Stimulated activated CD4-positive, alpha-beta T cell treated with anti-CD3 and anti-CD28 coated beads, TNF-alpha, amount 100 ng/mL, for 1 hour (primary cell): ENCODE results near the gene LNX2.
"Not testable (repeated sequence)": the region's sequence is repeated elsewhere in the genome, so short reads cannot be mapped to it uniquely, and the experiment has no call there.

ENCODE experiments used
- DNase-seq, 3 donors: peaks; one replicate each; pipeline ENCODE4 v3.0.0-alpha.2; 2020; ENCODE audit warnings: low read depth in 3 of 3, low spot score in 1 of 3

LNX2 gene

GRCh38 chr13:27637289-27637626 is 16.9 kb upstream of the LNX2 start:
- DNase-seq: no peak

DNA sequence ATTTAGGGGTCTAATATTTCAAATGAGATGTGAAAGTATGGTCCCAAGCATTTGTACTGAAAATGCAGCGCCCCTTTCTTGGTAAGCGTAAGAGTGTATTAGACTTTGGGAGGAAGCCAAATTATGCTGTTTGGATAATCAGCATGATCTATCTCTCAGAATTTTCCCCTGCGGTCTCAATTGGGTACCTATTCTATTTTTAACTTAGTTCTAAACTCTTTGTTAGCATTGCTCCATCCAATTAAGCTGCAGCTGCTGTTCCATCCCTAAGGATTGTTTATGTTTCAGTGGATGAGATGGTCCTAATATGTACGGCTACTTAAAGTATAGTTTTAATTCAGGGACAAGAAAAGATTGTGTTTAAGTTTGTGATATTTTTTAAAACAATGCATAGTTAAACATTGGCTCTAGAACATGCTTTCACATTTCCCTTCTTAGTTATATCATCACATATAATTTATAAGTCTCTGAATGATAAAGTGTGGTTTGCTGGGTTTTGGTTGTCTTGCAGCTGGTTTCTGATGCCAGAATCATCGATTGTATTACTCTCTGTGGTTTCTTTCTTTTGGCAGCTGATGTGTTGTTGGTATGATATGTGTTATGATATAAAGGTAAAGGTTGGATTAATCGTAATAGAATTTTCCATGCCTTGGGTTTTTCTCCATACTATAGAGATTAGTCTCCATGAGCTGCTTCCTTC is 16.4 kb upstream of the LNX2 start:
- no peak for DNase-seq

GRCh38 chr13:27635266-27635665 is 14.9 kb upstream of the LNX2 start:
- DNase-seq: no peak

- DNase-seq: no peak
Measured at GRCh38 chr13:27634791-27635190, 14.5 kb upstream of the LNX2 start.

DNA sequence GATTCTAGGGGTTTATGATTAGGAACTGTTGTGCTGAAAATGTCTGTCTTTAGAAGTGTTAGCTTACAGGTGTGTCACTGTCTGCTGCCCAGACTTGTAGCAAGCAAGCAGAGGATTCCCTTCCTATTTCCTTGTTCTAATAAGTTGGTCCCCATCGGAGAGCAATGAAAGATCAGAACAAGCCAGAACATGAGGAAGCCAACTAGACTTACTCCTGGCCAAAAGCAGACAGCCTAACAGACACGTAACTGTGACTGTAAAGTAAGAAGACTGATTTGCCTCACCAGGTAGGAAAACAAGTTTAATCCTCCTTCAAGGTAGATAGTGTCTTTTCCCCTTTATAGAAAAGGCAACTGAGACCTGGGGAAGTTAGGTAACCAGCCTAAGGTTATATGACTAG is 13.9 kb upstream of the LNX2 start:
- no peak for DNase-seq

GRCh38 chr13:27632648-27633047 is 12.3 kb upstream of the LNX2 start:
- no peak for DNase-seq

DNA sequence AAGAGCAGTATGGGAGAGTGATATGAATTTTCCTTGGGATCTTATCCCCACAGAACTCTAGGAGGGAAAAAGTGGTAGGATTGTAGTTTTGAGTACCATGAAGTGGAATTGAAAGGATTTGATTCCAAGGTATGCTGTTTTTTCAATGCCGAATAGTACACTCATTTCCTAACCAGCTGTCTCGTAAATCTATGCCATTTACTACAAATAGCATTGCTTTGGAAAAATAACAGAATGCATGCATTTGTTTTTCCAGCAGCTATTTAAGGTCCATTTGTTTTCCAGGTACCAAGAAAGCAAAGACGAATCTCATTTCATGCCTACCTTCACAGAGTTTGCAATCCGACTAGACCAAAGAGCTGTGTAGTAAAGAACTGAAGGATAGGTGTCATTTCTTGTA is 11.9 kb upstream of the LNX2 start:
- no peak for DNase-seq

GRCh38 chr13:27631665-27632064 is 11.3 kb upstream of the LNX2 start:
- DNase-seq: no peak

DNA sequence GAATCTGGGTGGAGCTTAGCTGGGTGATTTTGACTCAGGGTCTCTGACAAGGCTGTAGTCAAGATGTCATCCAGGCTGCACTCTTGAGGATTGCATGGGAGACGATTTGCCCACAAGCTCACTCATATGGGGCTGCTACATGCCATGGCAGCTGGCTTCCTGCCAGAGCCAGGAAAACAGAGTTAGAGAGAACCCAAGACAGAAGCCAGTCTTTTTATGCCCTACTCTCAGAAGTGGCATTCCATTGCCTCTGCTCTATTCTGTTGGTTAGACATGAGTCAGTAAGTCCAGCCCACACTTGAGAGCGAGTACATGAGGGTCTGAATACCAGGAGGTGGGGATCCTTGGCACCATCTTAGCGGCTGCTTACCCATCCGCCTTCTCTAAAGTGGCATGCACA is 10.8 kb upstream of the LNX2 start:
- DNase-seq: no peak

- DNase-seq: not testable (repeated sequence)
Measured at GRCh38 chr13:27628766-27629165, 8.4 kb upstream of the LNX2 start.

DNA sequence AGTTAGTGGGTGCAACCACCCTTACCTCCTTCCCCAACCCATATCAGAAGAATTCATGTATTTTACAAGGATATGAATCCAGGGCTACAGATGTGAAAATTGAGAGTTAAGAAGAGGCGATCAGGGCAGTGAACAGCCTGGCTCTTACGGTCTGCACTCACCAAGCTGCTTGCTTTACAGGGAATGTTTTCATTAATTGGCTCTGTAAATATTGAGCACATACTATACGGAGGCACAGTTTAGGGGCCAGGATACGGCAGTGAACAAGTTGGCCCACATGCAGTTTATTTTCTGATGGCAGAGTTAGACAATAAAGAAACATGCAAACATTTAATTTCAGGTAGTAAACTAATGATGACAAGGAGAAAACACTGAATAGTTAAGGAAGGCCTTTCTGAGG is 7.8 kb upstream of the LNX2 start:
- no peak for DNase-seq

DNA sequence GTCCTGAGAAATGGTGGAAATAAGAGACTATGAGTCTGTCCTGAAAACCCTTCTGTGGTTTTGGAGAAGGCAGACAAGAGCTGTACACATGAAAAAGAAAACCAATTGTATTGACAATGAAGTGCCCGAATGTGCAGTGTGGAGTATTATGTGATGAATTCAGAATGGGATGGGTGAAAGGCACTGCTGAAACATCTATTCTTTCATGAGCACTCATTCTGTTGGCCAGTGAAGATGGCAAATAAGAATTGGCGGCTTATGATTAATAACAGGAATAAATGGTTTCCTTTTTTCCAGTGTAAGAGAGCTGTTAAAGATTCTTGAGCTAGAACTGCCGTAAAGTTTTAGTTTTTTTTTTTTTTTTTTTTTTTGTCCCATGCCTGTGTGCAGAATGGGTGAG is 7.1 kb upstream of the LNX2 start:
- DNase-seq: no peak

DNA sequence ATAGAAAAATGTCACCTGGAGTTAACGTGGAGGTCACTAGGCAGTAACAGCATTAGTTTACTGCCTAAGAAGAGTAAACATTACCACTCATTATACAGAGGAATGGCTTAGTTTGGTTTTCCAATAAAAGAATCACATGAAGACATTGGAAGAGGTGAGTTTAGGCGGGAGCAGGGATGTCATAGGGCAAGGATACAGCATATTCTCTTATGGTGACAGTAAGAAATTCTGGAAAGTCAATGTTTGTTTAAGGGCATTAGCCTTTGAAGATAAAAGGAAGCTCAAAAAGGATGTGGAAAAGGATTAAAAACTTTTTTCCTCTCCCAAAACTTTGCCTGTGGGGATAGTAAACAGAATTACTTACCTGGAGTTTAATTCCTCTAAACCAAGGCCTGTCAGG is 5.5 kb upstream of the LNX2 start:
- no peak for DNase-seq

- no peak for DNase-seq
Measured at GRCh38 chr13:27624071-27624470, 3.7 kb upstream of the LNX2 start.

GRCh38 chr13:27622881-27623280 is 2.6 kb upstream of the LNX2 start:
- DNase-seq: no peak

- no peak for DNase-seq
Measured at GRCh38 chr13:27622102-27622820, 1.9 kb upstream of the LNX2 start.

DNA sequence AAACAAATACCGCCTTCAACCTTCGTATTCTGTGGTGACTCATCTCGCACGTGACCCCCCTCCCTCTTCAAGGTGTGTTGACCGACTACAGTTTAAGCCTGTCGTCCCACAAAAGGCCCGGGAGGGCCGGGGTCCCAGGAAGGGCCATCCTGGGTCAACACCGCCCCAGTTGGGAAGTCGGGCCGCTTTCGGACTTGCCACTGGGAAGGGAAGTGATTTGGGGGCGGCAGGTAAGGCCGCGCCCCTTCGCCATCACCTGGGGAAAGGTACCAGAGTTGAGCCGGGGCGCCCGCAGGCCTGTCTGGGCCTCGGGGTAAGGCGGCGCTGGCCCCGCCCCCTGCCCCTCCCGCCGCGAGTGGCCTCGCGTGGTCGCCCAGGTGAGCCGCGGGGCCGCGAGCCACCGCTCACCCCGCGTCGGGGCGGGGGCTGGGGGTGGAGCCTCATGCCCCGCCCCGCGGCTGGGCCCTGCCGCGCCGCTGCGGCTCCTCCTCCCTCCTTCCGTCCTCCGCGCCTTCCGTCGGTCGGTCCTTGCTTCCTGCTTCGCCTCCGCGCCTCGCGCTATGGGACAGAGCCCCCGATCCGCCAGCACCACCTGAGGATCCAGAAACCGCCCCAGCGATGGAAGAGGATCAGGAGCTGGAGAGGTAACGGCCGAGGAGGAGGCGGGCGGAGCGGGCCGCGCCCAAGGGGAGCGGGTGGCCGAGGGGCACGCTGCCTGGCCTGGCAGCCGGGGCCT is 1.2 kb upstream of the LNX2 start, which contains the start of gene POLR1D:
POLR1D (plus strand) TSS at position 527 of the 736 bp plus-strand sequence; CDS start at position 619, 92 bp downstream.
- peak; percentile 57 to 69 (median 69) for DNase-seq

- no peak for DNase-seq
Measured at GRCh38 chr13:27621116-27621365, 712 bp upstream of the LNX2 start.

GRCh38 chr13:27619728-27620376 is 477 bp downstream of the LNX2 start:
- DNase-seq: peak in 1 of 3 donors; percentile 18

DNA sequence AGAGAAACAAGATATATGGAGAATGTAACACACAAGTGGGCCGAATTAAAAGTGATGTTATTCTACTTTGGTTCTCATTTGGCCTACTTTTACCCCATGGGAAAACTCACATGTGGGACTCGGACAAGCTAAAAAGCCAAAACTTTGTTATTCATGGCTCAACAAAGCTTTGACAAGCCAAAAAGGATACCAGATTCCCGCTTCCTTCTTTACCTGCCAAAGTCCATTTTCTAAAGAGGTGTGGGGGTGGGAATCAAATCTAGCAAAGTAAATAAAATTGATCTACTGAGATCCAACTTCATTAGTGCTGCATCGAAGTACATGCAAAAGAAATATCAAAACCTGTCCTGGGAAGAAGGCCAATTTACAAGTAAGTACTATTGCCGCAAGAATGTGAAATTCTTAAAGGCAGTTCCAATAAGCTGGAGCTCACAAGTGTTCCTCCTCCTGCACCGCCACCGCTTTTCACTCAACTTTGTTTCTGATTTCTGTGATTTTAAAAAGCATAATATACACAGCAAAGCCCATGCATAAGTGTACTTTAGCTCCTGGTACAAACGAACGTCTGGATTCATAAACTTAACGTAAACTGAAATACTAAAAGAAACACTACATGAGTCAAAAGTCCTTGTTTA is 1.1 kb downstream of the LNX2 start:
- no peak for DNase-seq

DNA sequence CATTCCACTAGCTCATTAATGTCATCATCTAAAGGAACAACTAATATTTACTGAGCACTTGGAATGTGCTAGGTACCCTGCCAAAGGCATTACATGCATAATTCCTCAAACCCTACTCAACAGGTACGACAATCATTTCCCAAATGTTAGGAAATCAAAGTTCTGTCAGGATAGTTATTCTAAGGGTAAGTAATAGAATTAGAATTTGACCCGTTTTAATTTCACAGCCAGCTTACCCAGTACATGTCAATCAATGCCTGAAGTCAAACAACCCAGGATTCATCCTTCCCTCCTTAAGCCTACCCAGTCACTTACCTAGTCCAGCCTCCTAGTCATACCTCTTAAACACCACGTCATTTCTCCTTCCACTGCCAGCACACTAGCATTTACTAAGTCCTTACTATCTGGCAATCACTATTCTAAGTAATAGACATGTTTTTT is 2.4 kb downstream of the LNX2 start:
- DNase-seq: no peak
